Panc1 (cell line): ENCODE results near the gene FCHSD2. TPM values are rescaled to one million over a fixed set of nuclear protein-coding genes. Genes with fewer than 3 reads are reported as not detected.

Experiments used
- ATAC-seq: fragments of 200-7000 bp; cut with Tn5 transposase; 2 replicates; pipeline ENCODE4 v1.9.1; 2020; ENCODE audit warnings: mild to moderate bottlenecking, moderate library complexity
- BruUV-seq: library from RNA; stranded (reverse); fragments of 400-500 nt; replicated peaks from 2 replicates; lab custom pipeline; 2021; lab: Mats Ljungman, UMichigan
- CTCF ChIA-PET: fragments of 300-600 bp; sonication (Branson Sonifier 250); formaldehyde crosslinking; loops from one replicate; lab custom pipeline; 2022; ENCODE audit warnings: antibody characterized with exemption; lab: Charles Lee
- POLR2A ChIA-PET: fragments of 300-600 bp; sonication (Branson Sonifier 250); formaldehyde crosslinking; loops from one replicate; lab custom pipeline; 2022; ENCODE audit warnings: antibody characterized with exemption; lab: Charles Lee
- DNase-seq: peaks from one replicate; pipeline ENCODE4 v3.0.0-alpha.2; 2010; ENCODE audit warnings: low read depth, low spot score
- H3K27ac ChIP-seq: 2 replicates; pipeline ENCODE4 v1.5.1; 2011; ENCODE audit warnings: mild to moderate bottlenecking, low read length, inconsistent platforms
- H3K27me3 ChIP-seq: fragments of 200-500 bp; sonication (Bioruptor generic); 2 replicates; pipeline ENCODE4 v1.6.0; 2014; ENCODE audit warnings: low read length, inconsistent platforms; ENCODE audit not compliant: control insufficient read depth, insufficient read depth
- H3K36me3 ChIP-seq: fragments of 200-500 bp; sonication (Bioruptor generic); 2 replicates; pipeline ENCODE4 v1.5.1; 2014; ENCODE audit warnings: inconsistent platforms, mild to moderate bottlenecking, low read length, moderate library complexity; ENCODE audit not compliant: control insufficient read depth, insufficient read depth
- H3K4me1 ChIP-seq: 2 replicates; pipeline ENCODE4 v1.5.1; 2011; ENCODE audit warnings: inconsistent platforms, mild to moderate bottlenecking, low read length, moderate library complexity; ENCODE audit not compliant: control insufficient read depth, insufficient read depth
- H3K4me3 ChIP-seq, 2 experiments: 2 replicates each; pipeline ENCODE4 v1.5.1; 2011 to 2012; ENCODE audit warnings: low read depth in 2 of 2, low read length in 2 of 2, mild to moderate bottlenecking in 2 of 2, inconsistent platforms in 1 of 2, moderate library complexity in 1 of 2
- H3K9me3 ChIP-seq: fragments of 200-500 bp; sonication (Bioruptor generic); 2 replicates; pipeline ENCODE4 v1.5.1; 2014; ENCODE audit warnings: low read depth, mild to moderate bottlenecking, inconsistent platforms, low read length, moderate library complexity; ENCODE audit not compliant: control insufficient read depth, insufficient read depth
- POLR2AphosphoS5 ChIP-seq: IDR thresholded peaks from 2 replicates; pipeline ENCODE4 v1.6.1; 2012; ENCODE audit warnings: mild to moderate bottlenecking, low read depth, low read length, moderate library complexity
- SIN3A ChIP-seq: IDR thresholded peaks from 2 replicates; pipeline ENCODE4 v1.6.1; 2012; ENCODE audit warnings: low read depth, mild to moderate bottlenecking, low read length, moderate library complexity, borderline replicate concordance; ENCODE audit not compliant: insufficient read depth
- TCF7L2 ChIP-seq: IDR thresholded peaks from 2 replicates; pipeline ENCODE4 v1.6.1; 2011; ENCODE audit warnings: mild to moderate bottlenecking, low read depth, low read length, inconsistent platforms
- in situ Hi-C: cut with HindIII; loops from 2 replicates; pipeline ENCODE4 v1.10.0; 2016; ENCODE audit warnings: low sequenced_read_pairs, low pct_unique_long_range_greater_than_20kb
- intact Hi-C: fragments of 100-400 bp; cut with micrococcal nuclease; formaldehyde crosslinking; loops from one replicate; pipeline ENCODE4 v1.10.0; 2022; ENCODE audit not compliant: unreplicated experiment
- total RNA-seq: library from RNA; stranded (reverse); gene quantifications from one replicate; pipeline ENCODE4 v1.2.1, GENCODE V29; 2021; ENCODE audit not compliant: unreplicated experiment
- TF ChIP-seq, protein P1 (sequence below), 2 experiments: IDR thresholded peaks; 2 replicates each; pipeline ENCODE4 v1.6.1; 2011 to 2012; ENCODE audit warnings: low read depth in 2 of 2, control low read depth in 1 of 2, low read length in 1 of 2, mild to moderate bottlenecking in 1 of 2, moderate library complexity in 1 of 2; ENCODE audit not compliant: insufficient read depth in 1 of 2
- TF ChIP-seq, protein P2 (sequence below): fragments of 450-650 bp; IDR thresholded peaks from 2 replicates; pipeline ENCODE4 v1.5.1; 2017; ENCODE audit warnings: mild to moderate bottlenecking

FCHSD2 gene
- total RNA-seq, 1 experiment from 2014 or later, result 31.8 TPM

DNA sequence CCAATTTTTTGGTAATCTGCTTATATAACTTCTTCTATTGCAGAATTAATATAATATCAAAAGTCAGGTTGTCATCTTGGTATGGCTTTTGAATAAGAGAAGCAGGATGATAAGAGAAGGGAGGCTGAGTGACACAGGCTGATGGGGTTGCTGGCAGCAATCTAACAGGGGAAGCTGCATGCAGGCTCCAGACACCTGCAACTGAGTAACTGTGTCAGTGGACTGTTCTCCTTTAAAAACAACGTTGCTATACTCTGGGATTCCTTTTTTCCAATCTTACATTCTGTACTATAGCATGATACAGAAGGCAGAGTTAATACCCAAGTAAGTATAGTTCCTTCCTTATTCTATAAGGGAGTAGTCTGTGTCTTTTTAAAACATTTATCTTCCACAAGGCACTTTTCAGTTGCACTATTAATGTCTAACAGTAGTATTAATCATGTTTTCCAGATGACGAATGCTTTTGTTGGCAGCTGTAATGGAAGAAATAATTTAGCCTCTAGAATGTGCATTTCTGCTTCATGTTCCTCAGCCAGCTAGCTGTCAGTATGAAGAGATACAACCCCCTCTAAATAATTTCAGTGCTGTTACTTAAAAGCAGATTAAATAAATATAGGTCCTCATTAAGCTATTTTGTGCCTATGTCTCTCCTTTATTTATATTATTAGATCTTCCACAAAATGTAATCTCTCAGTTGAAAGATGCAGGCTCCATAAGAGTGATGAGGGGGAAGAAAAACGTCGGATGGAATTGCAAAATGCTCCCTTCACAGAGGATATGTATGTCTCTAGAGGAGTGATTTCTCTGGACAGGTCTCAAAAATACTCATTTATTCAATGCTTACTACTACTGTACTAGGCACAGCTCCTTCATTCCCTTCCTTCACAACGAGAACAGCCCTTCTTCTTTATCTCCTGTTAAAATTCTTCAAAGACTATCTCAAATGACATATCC is 277.1 kb downstream of the FCHSD2 start:
- in situ Hi-C loops, result no loop called here

DNA sequence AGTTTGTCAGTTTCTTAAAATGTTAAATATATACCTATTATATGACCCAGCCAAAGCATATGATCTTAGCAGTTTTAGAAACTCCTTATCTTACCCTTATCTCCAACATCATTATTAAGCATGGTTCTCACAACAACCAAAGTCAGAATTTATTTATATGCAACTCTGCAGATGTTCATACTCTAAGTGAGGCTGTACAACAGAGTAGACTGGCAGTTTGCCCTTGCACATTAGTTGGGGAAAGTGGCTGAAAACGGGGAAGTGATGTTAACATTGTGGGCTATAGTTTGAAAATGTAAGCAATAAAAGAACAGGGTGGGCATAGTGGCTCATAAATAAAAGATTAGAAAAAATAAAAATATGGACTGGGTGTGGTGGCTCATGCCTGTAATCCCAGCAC is 278.2 kb downstream of the FCHSD2 start:
- DNase-seq (no peak), ATAC-seq (no peak)
- TF ChIP-seq SIN3A (no peak), TCF7L2 (no peak), POLR2AphosphoS5 (no peak)
- TF ChIP-seq, protein P1, sequence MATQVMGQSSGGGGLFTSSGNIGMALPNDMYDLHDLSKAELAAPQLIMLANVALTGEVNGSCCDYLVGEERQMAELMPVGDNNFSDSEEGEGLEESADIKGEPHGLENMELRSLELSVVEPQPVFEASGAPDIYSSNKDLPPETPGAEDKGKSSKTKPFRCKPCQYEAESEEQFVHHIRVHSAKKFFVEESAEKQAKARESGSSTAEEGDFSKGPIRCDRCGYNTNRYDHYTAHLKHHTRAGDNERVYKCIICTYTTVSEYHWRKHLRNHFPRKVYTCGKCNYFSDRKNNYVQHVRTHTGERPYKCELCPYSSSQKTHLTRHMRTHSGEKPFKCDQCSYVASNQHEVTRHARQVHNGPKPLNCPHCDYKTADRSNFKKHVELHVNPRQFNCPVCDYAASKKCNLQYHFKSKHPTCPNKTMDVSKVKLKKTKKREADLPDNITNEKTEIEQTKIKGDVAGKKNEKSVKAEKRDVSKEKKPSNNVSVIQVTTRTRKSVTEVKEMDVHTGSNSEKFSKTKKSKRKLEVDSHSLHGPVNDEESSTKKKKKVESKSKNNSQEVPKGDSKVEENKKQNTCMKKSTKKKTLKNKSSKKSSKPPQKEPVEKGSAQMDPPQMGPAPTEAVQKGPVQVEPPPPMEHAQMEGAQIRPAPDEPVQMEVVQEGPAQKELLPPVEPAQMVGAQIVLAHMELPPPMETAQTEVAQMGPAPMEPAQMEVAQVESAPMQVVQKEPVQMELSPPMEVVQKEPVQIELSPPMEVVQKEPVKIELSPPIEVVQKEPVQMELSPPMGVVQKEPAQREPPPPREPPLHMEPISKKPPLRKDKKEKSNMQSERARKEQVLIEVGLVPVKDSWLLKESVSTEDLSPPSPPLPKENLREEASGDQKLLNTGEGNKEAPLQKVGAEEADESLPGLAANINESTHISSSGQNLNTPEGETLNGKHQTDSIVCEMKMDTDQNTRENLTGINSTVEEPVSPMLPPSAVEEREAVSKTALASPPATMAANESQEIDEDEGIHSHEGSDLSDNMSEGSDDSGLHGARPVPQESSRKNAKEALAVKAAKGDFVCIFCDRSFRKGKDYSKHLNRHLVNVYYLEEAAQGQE (IDR thresholded peaks at IDR 0.05; ENCODE audit: insufficient read depth in 1 of 2, low read depth in 2 of 2, low read length in 1 of 2), result no peak
- TF ChIP-seq, protein P2, sequence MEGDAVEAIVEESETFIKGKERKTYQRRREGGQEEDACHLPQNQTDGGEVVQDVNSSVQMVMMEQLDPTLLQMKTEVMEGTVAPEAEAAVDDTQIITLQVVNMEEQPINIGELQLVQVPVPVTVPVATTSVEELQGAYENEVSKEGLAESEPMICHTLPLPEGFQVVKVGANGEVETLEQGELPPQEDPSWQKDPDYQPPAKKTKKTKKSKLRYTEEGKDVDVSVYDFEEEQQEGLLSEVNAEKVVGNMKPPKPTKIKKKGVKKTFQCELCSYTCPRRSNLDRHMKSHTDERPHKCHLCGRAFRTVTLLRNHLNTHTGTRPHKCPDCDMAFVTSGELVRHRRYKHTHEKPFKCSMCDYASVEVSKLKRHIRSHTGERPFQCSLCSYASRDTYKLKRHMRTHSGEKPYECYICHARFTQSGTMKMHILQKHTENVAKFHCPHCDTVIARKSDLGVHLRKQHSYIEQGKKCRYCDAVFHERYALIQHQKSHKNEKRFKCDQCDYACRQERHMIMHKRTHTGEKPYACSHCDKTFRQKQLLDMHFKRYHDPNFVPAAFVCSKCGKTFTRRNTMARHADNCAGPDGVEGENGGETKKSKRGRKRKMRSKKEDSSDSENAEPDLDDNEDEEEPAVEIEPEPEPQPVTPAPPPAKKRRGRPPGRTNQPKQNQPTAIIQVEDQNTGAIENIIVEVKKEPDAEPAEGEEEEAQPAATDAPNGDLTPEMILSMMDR, result no peak
- Histone ChIP-seq H3K27me3 (no peaks in the 10 kb centered on the region), H3K9me3 (no peaks in the 10 kb centered on the region), H3K4me1 (no peaks in the 10 kb centered on the region), H3K27ac (no peak overlapping the region), H3K36me3 (no peaks in the 10 kb centered on the region), H3K4me3 (no peak overlapping the region)
- CTCF ChIA-PET, result no interaction called here
- intact Hi-C loops (no loop called here), in situ Hi-C loops (no loop called here)
- POLR2A ChIA-PET, result no interaction called here
- no TSS peak for BruUV-seq

More for the DNA sequence above, 277.1 kb downstream of the FCHSD2 start:
- ChIA-PET POLR2A (interaction anchor here (0.7 kb wide), 1 partner anchor 16 kb away, joined by 5 read pairs; no protein-coding TSS in a partner anchor), CTCF (interaction anchor here (0.6 kb wide), 1 partner anchor 15 kb away, joined by 5 read pairs; no protein-coding TSS in a partner anchor)
- ATAC-seq (no peak), DNase-seq (no peak)
- H3K27ac ChIP-seq, result no peak overlapping the region
- H3K9me3 ChIP-seq, result no peaks in the 10 kb centered on the region
- TF ChIP-seq TCF7L2 (no peak), POLR2AphosphoS5 (no peak), SIN3A (no peak)
- TF ChIP-seq, protein P1 (IDR thresholded peaks at IDR 0.05; ENCODE audit: insufficient read depth in 1 of 2, low read depth in 2 of 2, low read length in 1 of 2), result no peak
- TF ChIP-seq, protein P2, result no peak
- intact Hi-C loops, result no loop called here
- no peak overlapping the region for H3K4me3 ChIP-seq
- no peaks in the 10 kb centered on the region for H3K27me3 ChIP-seq
- no peaks in the 10 kb centered on the region for H3K36me3 ChIP-seq
- BruUV-seq, result no TSS peak
- no peaks in the 10 kb centered on the region for H3K4me1 ChIP-seq
